ENCODE data around the gene LHFPL4.

The LHFPL4 gene

DNA sequence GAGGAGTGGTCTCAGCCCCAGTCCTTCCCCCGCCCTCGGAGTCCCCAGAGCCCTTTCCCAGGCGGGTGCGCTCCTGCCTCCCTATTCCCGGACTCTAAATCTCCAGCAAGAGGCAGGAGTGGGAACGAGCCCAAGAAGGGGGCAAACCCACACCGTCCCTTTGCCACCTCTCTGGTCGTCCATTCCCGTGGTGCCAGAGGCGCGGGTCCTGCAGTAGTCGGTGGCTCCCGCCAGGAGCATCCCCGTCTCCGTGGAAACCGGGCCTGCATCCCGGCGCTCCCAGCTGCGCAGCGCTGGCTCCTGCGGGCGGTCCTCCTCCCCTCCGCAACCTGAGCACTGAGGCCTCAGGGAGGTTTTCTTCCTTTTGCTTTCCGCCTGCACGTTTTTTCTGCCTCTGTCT lies 44.8 kb downstream of the LHFPL4 start:
- no peak for TF ChIP-seq CTCF (IDR thresholded peaks at IDR 0.05; ENCODE audit: low read length, missing control alignments)
- H3K4me3 ChIP-seq (replicated peaks; ENCODE audit: low read depth, low read length) = no peak overlapping the region
- DNase-seq (ENCODE audit: low read depth) = no peak

DNA sequence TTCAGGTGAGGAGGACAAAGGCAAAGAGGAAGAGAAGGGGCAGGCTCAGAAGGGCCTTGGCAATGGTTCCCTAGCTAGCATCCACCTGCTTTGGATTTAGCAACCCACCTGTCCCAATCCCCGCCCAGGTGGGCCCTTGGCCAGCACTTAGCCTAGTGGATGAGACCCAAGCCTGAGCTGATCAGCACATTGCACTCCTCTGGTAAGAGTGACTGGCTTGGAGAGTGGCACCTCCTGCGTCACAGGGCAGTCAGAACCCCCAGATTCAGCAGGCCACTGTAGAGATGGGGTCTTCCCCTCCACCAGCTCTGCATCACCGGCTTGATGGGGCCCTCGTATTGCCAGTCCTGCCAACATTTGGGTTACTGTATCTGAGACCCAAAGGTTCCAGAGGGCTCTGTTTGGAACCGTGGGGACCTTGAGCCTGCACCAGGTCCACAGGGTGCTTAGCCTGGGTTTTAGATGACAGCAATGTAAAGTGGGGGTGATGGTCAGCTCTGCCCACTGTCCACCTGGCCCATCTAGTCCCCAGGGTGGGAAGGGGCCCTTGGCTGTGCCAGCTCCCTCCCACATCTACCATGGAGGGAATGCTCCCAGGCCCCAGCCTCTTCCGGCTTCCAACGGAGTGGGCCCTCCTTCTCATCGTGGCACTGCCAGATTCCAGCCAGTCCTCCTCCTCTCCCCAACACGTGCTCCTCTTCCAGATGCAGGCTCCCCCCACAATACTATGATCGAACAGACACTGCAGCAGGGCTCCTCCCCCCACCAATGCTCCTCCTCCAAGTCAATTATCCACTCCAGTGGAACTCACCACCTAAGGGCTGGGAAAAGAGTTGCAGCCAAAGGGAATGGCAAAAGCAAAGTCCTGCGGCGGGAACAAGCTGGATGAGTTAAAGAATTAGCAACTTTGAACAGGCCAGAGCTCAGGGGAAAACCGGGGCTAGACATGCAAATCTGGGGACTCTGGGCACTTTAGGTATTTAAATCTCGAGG lies 45.7 kb downstream of the LHFPL4 start:
- no peak for TF ChIP-seq CTCF (IDR thresholded peaks at IDR 0.05; ENCODE audit: low read length, missing control alignments)
- no peak overlapping the region for H3K4me3 ChIP-seq (replicated peaks; ENCODE audit: low read depth, low read length)
- no peak for DNase-seq (ENCODE audit: low read depth)

- DNase-seq (ENCODE audit: low read depth) = peak; percentile 77
- peak; percentile 94 for TF ChIP-seq CTCF (IDR thresholded peaks at IDR 0.05; ENCODE audit: low read length, missing control alignments)
- H3K4me3 ChIP-seq (replicated peaks; ENCODE audit: low read depth, low read length) = no peak overlapping the region
These were observed 50.3 kb downstream of the LHFPL4 start for GRCh38 chr3:9503283-9503682.

- H3K4me3 ChIP-seq (replicated peaks; ENCODE audit: low read depth, low read length) = no peak overlapping the region
- no peak for DNase-seq (ENCODE audit: low read depth)
- TF ChIP-seq CTCF (IDR thresholded peaks at IDR 0.05; ENCODE audit: low read length, missing control alignments) = no peak
These were observed 52.4 kb downstream of the LHFPL4 start for GRCh38 chr3:9501226-9501625.

- peak; percentile 69 for DNase-seq (ENCODE audit: low read depth)
- no peak overlapping the region for H3K4me3 ChIP-seq (replicated peaks; ENCODE audit: low read depth, low read length)
- peak; percentile 77 for TF ChIP-seq CTCF (IDR thresholded peaks at IDR 0.05; ENCODE audit: low read length, missing control alignments)
These were observed 53.2 kb downstream of the LHFPL4 start for GRCh38 chr3:9500108-9501050.

- no peak for DNase-seq (ENCODE audit: low read depth)
- no peak for TF ChIP-seq CTCF (IDR thresholded peaks at IDR 0.05; ENCODE audit: low read length, missing control alignments)
- H3K4me3 ChIP-seq (replicated peaks; ENCODE audit: low read depth, low read length) = no peak overlapping the region
These were observed 54.0 kb downstream of the LHFPL4 start for GRCh38 chr3:9499455-9500107.

Measured in fibroblast of pulmonary artery (primary cell).